Measurements from ENCODE around the gene RGPD5.
"Not testable (repeated sequence)": the region's sequence is repeated elsewhere in the genome, so short reads cannot be mapped to it uniquely, and the experiment has no call there.

GRCh38 chr2:109891024-109891423 lies 96.9 kb downstream of the RGPD5 start:
- TF ChIP-seq, protein P1, sequence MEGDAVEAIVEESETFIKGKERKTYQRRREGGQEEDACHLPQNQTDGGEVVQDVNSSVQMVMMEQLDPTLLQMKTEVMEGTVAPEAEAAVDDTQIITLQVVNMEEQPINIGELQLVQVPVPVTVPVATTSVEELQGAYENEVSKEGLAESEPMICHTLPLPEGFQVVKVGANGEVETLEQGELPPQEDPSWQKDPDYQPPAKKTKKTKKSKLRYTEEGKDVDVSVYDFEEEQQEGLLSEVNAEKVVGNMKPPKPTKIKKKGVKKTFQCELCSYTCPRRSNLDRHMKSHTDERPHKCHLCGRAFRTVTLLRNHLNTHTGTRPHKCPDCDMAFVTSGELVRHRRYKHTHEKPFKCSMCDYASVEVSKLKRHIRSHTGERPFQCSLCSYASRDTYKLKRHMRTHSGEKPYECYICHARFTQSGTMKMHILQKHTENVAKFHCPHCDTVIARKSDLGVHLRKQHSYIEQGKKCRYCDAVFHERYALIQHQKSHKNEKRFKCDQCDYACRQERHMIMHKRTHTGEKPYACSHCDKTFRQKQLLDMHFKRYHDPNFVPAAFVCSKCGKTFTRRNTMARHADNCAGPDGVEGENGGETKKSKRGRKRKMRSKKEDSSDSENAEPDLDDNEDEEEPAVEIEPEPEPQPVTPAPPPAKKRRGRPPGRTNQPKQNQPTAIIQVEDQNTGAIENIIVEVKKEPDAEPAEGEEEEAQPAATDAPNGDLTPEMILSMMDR (IDR thresholded peaks at IDR 0.05): not testable (repeated sequence)
- not testable (repeated sequence) for TF ChIP-seq POLR2A (IDR thresholded peaks at IDR 0.05)

Measured in Peyer's patch (tissue), 4 donors.